HG03575 (cell line): ENCODE results near the gene SERP2.

Experiments used
- ATAC-seq: cut with Tn5 transposase; IDR thresholded peaks from one replicate; pipeline ENCODE4 v1.9.1; 2021; ENCODE audit not compliant: unreplicated experiment, insufficient number of reproducible peaks, low FRiP score; ENCODE audit errors: extremely low read depth

The SERP2 gene

DNA sequence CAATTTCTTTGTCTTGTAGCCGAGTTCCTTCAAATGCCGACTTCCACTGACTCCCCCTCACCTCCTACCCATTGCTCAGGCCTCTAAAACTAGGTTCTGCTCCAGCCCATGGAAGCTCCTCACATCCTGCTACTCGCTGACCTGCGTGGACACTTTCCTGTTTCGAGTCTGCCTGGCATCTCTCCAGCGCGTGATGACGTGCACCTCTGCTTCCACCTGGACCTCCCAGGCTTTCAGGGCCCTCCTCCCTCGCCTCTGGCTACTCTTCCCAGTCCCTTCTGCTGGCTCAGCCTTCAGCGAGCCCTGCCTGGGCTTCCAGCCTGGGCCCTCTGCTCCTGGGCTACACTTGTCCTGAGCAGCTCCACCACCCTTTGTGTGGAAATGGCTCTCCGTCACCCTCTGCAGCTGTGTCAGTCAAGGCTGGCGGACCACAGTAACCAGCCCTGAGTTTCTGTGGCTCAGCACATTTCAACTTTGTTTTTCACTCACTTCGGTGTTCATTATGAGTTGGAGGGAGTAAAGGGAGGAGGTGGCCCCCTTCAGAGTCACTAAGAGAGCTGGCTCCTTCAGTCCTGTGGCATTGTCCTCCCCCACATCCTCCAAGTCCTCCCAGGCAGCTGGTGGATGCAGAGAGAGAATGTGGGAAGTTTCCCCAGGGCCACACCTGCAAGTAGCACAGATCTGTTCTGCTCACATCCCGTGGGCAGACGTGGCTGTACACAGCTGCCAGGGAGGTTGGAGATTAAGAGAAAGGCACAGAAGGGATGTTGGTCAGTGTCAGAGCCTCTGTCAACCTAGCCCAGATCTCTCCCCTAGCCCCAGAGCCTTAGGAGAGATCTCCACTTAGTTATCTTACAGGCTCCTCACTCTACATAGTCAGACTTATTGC is 49.4 kb downstream of the SERP2 start:
- no peak for ATAC-seq

DNA sequence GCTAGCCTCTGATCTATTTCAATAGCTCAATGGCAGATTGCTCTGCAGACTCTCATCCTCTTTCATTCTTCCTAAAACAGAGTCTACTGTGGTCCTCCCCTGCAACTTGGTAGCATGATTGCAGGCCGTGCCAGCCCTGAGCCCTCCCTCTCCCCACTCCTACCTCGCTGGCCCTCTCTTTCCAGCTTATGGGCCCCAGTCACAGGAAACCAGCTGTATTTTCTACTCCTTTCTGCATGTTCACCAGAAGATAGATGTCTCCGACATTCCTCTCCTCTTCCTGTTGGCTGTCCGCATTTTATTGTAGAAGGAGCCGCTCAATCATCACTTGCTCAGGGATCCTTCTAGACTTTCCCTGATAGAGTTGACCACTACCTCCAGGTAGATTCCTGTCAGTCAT is 50.2 kb downstream of the SERP2 start:
- ATAC-seq: no peak

DNA sequence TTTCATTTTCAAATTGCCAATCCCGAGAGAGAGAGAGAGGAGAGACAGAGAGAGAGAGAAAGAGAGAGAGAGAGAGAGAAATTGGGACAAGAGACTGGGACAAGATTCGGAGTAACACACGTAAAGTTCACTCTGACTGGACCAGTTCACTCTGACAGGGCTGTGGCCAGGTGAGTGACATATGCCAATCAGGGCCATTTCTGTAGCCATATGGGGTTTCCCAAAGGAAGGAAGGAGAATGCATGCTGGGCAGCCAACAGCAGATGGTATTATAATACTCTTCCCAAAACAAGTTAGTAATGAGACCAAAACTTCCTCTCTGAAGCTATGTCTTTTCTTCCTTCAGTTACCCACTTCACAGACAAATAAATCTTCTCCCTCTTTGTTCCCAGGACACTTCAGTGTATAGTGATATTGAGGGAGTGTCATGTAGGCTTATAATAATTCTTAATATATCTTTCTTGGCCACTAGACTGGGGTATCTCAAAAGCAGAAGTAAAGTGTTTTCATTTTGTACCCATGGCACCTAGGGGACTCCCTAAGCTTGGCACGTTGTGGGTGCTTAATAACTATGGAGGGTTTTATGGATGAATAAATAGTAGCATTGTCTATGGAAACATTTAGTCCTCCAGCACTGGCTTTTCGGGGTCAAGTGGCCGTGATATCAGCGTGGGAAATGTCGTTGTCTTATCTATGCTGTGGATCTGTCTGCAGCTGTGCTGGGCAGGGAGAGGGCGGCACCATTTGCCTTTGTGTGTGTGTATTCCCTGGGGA is 51.6 kb downstream of the SERP2 start:
- ATAC-seq: no peak

DNA sequence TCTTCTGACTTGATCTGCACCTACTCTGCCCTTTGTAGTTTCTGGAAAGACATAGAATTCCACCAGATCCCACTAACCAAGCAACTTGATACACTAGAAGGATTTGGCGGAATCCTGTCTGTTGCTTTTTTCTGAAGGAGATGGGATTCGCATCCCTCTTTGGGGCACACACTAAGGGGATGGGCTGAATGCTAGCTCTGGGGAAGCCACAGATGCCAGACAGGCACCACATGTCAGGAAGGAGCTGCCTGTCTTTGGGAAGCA is 52.1 kb downstream of the SERP2 start:
- ATAC-seq: no peak

DNA sequence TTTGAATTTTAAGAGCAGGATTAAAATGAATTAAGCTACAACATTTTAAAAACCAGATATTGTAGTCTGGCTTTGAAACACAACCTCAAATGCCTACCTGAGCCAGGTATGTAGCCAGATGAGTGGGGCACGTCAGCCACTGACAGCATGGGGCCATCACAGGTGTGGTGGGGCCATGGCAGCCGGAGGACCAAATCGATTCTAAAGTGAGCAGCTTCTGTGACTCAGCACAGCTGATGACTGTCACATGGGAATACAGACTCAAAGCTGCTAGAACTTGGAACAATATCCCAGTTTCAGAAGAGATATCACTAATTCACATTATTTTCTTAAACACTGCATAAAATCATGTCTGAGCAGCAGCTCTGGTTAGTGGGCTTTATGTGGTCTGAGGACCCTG is 52.8 kb downstream of the SERP2 start:
- ATAC-seq: no peak

DNA sequence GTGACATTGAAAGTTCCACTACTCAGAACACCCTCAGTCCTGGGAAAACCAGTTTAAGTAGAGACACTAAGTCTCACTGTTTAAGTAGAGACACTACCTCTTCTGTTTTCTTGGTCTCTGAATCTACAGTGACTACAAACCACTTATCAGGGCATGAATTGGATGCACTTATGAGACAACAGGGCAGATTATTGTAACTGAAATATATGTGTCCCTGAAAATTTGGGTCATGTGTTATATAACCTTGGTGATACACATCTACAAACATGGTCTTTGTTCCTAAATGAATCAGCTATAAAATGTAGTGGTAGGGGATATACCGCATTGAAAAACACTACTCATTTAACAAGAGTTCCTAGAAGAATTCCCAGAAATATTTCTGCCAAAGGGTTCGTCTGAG is 55.7 kb downstream of the SERP2 start:
- ATAC-seq: no peak

DNA sequence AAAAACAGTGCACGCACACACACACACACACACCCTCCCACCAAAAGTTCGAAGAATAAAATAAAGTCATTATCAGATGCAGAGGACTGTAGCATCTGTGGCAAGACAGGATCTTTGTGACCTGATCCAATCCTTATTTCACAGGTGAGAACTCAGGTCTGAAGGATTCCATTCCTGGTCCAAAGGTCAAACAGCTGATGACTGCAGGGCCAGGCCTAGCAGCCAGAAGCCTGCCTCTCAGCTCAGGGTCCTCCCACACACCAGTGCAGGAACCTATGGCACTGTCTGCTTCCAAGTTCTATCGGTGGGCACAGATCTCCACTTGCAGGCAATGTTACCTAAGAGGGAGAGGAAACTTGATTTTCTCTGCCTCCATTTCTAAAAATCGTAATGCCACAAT is 57.5 kb downstream of the SERP2 start:
- no peak for ATAC-seq

DNA sequence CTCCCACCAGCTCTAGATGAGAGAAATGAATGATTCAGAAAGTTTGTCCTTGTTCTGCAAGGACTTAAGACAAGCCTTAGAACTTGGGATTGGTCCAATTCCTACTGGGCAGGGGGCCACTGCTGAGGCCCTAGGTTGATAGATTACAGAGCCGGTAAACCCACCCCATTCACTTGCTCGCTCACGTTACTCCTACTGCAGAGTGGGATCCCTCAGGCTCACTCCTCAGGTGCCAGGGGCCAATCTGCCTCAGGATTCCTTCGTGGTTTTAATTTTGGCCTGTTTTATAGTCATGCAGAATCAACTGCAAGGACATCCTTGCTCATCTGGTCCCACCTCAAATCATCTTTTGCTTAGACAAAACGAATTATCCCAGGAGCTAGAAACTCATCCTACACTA is 59.0 kb downstream of the SERP2 start:
- ATAC-seq: no peak

DNA sequence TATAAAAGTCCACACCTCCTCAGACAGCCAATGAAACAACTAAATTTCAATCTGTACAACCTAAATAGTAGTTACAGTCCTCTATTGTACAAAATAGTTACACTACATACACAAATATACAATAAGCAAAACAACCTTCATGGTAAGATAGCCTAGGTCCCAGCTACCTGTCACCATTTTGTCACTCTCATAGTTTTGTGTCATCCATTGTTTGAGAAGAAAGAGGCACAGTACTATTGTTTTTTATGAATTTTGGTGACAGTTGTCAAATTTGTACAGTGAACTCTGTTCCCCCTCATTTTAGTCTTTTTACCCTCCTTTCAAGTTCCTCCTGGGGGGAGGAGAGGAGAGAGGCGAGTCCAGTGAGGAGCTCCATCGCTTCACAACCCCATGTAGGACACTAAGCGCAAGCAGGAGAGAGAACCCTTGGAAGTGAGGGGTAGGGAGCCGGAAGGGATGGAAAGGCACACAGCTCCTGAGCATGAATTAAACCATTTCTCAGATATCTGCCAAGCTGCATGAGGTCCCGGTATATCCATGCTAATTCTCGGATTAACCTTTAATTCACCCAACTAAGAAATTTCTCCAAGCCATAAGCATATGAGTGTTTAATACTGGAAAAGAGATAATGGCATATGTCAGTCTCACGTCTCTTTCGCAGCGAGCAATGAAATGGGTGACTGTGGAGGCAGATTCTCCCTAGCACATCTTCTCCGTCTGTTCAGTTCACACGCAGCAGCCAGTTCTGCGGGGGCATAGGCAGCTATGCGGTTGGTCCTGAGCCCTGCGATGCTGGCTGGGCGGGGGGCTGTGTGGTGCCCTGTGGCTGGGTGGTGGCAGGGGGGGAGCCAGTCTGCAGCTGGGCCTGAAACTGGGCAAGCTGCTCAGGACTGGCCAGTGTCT is 60.5 kb downstream of the SERP2 start:
- ATAC-seq: no peak

DNA sequence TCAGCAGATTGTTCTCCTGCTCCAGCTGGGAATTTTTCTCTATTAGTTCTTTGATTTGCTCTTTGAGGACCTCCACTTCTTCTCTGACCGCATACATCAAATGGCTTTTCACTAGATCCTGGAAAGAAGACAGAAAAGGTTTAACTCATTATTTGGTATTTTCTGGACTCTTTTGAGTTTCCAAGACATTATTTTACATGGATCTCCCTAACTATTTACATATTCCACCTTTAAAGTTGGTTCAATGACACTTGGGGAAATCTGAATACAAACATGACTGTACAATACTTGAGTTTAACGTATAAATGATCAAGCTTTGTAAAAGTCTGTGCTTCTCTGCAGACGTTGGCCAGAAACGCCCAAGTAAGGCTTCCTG is 61.1 kb downstream of the SERP2 start:
- no peak for ATAC-seq

DNA sequence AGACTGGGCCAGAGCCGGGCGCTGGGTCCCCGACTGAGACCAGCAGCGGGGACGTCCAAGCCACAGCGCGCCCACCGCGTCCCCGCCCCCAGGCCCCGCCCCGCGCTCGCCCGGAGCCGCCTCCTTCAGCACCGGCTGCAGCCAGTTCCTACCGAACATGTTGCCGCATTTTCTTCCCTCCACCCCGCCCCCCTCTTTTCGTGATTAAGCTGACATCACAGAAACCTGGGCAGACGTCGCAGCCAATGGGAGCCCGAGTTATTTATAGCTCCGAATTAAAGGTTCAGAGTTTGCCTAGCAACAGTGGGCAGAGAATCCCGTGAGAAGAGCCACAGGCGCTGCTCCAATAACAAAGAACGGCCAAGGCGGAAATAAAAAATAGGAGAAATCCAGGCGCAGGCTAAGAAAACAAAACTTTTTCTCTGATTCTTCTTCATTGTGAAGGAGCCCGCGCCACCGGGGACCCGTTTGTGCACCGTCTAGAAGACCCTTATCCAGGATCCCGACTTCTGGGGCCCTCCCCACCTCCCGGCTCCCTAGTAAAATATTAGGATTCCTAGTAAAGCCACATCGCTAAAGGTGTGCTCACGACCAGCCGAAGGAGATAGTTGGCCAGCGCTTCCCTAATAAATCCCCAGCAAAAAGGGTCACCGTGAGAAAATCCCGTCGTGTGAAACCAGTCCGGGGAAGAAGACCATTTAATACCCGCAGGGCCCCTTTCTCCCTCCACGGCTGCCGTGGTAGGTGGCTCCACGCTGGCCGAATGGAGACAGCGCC is 61.7 kb downstream of the SERP2 start:
- ATAC-seq: no peak

DNA sequence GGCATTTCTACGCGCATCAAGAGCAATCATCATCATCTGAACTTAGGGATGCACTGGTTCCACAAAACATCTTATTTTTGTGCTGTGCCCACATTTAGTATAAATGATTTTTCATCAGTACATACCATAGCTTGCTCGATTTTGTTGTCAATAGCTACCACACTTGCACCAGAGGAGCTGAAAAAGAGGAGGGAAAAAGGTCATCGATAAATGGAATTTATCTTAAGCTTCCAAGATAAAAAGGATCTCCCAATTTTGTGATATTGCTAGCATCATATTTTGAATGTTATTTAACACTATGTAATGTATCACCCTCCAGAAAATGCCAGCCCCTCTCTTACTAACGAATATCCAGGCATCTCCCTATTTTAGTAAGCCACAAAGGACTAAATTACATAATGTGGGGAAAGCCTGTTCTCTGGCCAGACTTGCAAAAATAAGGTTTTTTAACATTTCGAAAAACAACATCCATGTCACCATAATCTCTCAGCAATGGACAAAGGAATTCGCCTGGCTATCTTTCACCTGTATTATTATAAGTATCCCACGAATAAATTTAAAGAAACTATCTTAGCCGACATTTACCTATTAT is 62.4 kb downstream of the SERP2 start:
- no peak for ATAC-seq

DNA sequence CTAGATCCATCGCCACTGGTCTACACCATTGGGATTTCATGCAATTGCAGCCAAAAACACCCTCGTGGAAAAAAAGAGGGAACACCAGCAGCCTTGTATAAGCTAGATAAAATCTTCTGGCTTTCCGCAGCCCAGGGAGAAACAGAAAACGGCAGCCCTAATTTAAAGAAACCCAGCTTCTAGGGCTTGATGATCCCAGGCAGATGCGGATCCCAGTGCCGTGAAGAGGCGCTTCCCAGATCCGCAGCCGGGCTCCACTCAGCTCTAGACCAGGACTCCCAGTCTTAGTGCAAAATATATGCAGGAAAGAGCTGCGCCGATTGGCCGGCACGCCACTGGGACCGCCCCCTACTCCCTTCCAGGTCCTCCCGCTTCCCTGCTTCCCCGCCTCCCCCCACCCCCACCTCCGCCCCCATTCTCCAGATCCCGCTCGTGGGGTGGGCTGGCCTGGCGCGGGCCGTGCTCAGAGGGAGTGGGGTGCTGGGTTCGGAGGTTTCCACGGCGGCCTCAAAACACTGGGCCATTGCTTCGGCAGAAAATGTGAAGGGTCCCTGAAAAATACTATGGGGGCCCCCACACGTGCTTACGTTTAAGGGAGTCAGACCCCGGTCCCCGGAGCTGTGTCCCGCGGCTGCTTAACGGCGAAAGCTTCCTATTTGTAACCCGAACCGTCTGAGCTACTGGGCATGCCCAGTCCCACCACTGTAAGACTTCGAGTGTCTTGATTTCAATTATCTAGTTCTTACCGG is 63.1 kb downstream of the SERP2 start:
- no peak for ATAC-seq

DNA sequence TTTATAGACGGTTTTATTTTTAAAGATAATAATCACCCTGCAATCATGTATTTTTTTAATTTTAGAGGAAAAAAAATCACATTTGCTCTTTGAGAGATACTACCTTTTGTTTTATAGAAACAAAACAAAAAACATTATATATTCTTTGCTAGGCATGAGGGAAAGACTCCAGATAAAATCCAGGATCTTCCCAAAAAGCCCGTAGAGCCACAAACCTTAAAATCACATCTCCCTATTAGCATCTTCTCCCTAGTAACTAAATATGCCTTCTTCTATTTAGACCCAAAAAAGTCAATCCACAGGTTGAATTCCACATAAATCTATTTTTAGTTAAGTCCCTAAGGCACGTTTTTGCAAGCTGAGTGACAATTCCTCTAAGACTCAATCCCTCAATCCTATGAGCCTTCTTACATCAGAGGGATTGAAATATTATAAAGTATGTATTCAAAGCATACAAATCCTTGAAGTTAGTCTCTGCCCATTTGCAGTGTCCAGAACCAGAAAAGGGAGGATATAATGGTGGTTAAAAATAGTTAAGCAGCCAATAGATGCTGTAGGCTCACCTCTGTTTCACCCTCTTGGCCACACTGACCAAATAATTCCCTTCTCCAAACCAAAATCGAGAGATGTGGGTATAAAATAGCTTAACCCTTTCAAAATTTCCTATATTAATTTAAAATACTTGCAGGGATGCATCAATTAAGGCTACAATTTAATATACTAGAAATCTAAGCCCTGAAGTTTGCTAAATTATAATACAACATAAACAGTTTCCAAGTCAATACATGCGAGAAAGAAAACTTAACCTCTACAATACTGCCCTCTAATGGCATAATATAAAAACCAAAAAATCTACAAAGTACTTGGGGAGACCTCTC is 64.0 kb downstream of the SERP2 start:
- no peak for ATAC-seq

DNA sequence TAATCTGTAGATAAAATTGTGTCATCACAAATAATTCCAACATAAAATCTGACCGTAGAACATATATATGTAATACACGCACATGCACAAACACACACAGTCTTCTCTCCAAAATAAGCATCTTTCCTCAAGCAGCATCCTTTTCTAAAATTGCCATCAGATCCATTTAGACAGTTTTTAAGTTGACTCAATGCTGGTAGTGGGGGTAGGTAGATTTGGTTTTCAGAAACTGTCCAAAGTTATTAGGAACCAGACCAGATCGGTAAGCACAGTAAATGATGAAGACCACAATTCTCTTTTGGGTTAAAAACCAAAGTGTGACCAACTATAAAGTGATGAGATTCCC is 64.6 kb downstream of the SERP2 start:
- no peak for ATAC-seq

DNA sequence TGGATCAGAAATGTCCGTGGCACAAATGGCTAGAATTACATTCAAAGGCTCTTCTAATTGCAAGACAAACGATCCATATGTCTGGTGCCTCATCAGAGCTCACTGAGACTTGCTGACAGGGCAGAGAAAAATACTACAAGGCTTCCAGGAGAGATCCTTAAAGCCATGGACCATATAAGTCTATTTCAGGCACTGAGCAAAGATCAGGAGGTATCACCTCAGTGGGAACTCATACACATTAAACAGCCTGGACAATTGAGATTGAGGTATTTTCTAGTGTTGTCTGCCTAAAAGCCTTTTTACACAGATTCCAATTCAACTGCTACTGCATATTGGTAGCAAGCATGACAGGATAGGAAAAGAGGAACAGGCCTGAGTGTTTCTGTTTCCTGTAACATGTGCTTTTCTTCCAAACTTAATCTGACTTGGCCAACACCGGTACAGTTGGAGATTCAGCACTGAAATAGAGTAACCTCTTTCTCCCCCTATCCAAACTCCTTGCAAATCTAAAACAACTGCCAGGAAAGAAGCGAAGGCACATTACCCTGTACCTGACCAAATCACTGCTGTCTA is 65.9 kb downstream of the SERP2 start:
- ATAC-seq: no peak

DNA sequence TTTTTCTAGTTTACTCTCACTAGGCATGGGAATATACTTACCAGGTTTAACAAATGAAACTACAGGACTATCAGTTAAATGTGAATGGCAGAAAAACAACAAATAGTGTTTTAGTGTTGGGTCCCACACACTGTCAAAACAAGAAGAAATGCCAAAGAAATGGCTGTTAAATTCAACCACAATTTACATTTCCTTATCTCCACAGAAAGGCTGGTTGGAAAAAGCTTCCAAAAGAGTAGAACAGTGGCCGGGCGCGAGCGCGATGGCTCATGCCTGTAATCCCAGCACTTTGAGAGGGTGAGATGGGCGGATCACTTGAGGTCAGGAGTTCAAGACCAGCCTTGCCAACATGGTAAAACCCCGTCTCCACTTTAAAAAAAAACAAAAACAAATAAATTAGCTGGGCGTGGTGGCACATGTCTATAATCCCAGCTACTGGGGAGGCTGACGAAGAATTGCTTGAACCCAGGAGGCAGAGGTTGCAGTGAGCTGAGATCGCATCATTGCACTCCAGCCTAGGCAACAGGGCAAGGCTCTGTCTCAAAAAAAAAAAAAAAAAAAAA is 66.5 kb downstream of the SERP2 start:
- ATAC-seq: no peak
